Mesodermal cell (in vitro differentiated cells): ENCODE data around the gene SLC25A47.
A peak's percentile ranks its signal among the peaks of the same experiment; 100 is the strongest.
"Not testable (repeated sequence)": the region's sequence is repeated elsewhere in the genome, so short reads cannot be mapped to it uniquely, and the experiment has no call there.

Source experiments
- H3K27ac ChIP-seq: 2 replicates; pipeline ENCODE4 v1.7.0; 2013; ENCODE audit warnings: mild to moderate bottlenecking, low read depth, low read length, moderate library complexity; ENCODE audit not compliant: severe bottlenecking
- H3K36me3 ChIP-seq: 2 replicates; pipeline ENCODE4 v1.7.1; 2013; ENCODE audit warnings: mild to moderate bottlenecking, low read length, moderate library complexity; ENCODE audit not compliant: control insufficient read depth, insufficient read depth
- H3K4me1 ChIP-seq: one replicate; pipeline ENCODE4 v1.7.1; 2013; ENCODE audit warnings: mild to moderate bottlenecking, low read length; ENCODE audit not compliant: insufficient read depth, control insufficient read depth, poor library complexity, severe bottlenecking
- H3K4me3 ChIP-seq: 2 replicates; pipeline ENCODE4 v1.7.0; 2013; ENCODE audit warnings: low read length, control low read depth, mild to moderate bottlenecking; ENCODE audit not compliant: insufficient read depth, poor library complexity, severe bottlenecking; ENCODE audit errors: extremely low read depth
- H3K9me3 ChIP-seq: 2 replicates; pipeline ENCODE4 v1.7.1; 2013; ENCODE audit warnings: mild to moderate bottlenecking, low read length, moderate library complexity; ENCODE audit not compliant: control insufficient read depth
- WGBS, 2 experiments: methylation state at CpG; one replicate each; pipeline ENCODE4 v1.1.5; 2013; ENCODE audit warnings: missing lambda C conversion rate in 2 of 2; ENCODE audit not compliant: insufficient coverage in 2 of 2; 5-methylcytosine and 5-hydroxymethylcytosine counted together

The SLC25A47 gene

DNA sequence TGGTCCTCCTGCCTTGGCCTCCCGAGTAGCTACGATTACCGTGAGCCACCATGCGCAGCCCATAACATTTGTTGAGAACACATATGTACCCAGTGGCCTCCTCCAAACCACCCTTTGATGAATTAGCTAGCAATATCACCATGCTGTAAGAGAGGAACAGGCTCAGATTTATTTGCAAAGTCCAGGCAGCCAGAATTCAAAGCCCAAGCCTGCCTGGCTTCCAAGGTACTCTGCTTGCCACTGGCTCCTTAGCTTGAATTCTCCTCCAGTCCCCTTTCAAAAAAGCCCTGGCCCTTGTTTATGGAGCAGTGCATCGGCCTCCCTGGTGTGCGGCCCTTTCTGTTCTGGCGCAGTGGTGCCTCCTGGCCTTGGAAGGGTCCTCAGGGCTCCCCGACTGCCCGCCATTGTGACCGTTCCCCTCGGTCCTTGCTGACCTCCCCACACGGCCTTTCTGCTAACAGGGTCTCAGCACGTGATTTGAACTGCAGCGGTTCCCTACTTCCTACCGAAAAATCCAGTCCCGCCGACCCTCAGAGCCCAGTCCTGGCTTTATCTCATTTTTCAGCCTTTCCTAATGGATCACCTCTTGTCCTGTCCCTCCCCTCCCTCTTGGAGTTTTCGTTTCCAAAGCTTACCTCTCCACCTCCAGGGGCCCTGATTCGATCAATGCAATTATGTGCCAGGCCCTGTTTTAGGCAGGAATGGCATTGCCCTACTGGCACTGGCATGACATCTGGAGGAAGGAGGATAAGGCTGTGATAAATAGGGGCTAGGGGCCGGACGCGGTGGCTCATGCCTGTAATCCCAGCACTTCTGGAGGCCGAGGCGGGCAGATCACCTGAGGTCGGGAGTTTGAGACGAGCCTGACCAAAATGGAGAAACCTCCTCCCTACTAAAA is 38.9 kb upstream of the SLC25A47 start:
- Histone ChIP-seq H3K4me1 (peaks cover 7% of the 10 kb centered on the region), H3K36me3 (peaks cover 15% of the 10 kb centered on the region), H3K4me3 (no peak overlapping the region), H3K27ac (peak overlapping the region; percentile 45), H3K9me3 (no peaks in the 10 kb centered on the region)
- whole genome bisulfite sequencing, 2 experiments, result 87 to 88% methylated on average over 16 to 21 of the region's 26 CpGs

- Histone ChIP-seq H3K27ac (peak overlapping the region; percentile 81), H3K4me3 (peak overlapping the region; percentile 56), H3K36me3 (peaks cover 8% of the 10 kb centered on the region), H3K9me3 (no peaks in the 10 kb centered on the region), H3K4me1 (peaks cover 5% of the 10 kb centered on the region)
- WGBS, 2 experiments, result 8 to 9% methylated on average over 51 to 73 of the region's 82 CpGs
These were observed 37.9 kb upstream of the SLC25A47 start for GRCh38 chr14:100285021-100285912.

- Histone ChIP-seq H3K4me1 (peaks cover 10% of the 10 kb centered on the region), H3K27ac (peak overlapping the region; percentile 81), H3K36me3 (peaks cover 12% of the 10 kb centered on the region), H3K9me3 (no peaks in the 10 kb centered on the region), H3K4me3 (peak overlapping the region; percentile 56)
- 65 to 70% methylated on average over 8 to 13 of the region's 13 CpGs for WGBS, 2 experiments
These were observed 37.2 kb upstream of the SLC25A47 start for GRCh38 chr14:100285913-100286400.

DNA sequence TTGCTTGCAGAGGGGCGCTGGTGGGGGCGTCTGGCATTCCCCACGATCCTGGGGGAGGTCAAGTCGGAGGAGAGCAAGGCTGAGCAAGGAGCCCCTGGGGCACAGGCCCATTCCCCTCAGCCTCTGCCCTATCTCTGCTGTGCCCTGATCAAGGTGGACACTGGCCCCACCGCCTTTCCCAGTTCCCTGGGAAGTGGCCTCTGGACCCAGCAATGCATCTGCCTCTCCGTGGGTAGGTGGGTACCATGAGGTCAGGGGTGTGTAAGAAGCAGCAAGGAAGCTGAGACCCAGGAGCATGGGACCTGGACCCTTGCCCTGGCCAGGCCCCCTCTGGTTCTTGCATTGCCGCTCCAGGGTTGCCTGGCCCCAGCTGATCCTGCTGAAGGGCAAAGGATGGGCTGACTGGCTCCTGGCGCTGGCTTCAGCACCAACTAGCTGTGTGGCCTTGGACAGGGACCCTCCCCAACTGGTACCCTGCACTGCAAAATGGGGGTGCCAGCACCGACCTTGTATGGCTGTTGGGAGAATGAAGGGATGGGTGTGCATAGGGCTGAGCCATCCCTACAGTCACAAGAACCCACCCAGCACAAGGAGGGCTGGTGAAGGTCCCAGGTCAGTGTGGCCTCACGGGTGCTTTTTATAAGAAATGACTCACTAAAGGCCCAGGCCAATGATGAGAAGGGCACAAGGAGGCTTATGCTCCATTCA is 36.5 kb upstream of the SLC25A47 start:
- Histone ChIP-seq H3K36me3 (peaks cover 12% of the 10 kb centered on the region), H3K27ac (no peak overlapping the region), H3K9me3 (no peaks in the 10 kb centered on the region), H3K4me1 (peaks cover 10% of the 10 kb centered on the region), H3K4me3 (no peak overlapping the region)
- 90 to 100% methylated on average over 2 to 6 of the region's 10 CpGs for WGBS, 2 experiments

DNA sequence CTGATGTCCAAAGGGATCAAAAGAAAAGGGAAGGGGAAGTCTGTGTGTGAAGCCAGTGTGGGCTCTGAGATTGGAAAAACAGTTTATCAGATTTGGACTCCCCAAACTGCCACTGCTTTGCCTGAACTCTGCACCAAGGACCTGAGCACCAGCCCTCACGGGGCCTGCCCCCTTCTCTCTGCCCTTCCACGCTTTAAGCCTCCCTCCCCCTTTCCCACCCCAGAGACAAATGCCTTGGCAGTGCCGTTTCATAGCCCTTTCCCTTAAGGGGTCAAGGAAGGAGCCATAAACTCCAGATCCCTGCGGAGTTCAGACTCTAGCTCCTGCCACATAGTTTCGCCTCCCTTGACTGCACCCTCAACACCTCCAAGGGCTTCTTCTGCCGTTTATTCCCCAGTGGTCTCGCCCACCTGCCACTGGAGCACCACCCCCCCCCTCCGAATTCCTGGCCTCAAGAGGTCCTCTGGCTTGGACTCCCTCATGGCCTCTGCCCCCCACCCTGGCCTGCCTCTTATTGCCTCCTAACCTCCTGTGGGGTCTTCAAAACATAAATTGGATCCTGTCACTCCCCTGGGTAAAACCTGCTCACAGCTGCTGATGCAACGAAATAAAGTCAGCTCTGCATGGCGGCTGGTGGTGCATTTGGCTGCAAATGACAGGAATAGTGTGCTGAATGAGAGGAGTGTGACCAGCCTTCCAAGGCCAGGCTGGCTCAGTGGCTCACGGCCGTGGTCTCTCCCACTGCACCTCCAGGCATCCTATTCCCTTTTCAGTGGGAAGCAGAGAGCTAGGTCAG is 35.7 kb upstream of the SLC25A47 start:
- Histone ChIP-seq H3K9me3 (no peaks in the 10 kb centered on the region), H3K4me1 (peaks cover 10% of the 10 kb centered on the region), H3K4me3 (no peak overlapping the region), H3K27ac (no peak overlapping the region), H3K36me3 (peaks cover 14% of the 10 kb centered on the region)
- 83 to 85% methylated on average over 8 to 10 of the region's 12 CpGs for WGBS, 2 experiments

DNA sequence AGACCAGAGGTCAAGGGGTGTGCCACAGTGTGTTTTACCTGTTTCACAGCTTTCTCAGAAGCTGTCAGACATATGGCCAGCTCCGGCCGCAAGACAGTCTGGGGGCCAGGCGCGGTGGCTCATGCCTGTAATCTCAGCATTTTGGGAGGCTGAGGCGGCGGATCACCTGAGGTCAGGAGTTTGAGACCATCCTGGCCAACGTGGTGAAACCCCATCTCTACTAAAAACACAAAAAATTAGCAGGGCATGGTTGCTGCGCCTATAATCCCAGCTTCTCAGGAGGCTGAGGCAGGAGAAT is 35.2 kb upstream of the SLC25A47 start:
- H3K9me3 ChIP-seq, H3K4me3 ChIP-seq, H3K4me1 ChIP-seq, H3K27ac ChIP-seq: not testable (repeated sequence)
- 94 to 98% methylated on average over 6 to 8 of the region's 8 CpGs for WGBS, 2 experiments
- peaks cover 17% of the 10 kb centered on the region for H3K36me3 ChIP-seq

DNA sequence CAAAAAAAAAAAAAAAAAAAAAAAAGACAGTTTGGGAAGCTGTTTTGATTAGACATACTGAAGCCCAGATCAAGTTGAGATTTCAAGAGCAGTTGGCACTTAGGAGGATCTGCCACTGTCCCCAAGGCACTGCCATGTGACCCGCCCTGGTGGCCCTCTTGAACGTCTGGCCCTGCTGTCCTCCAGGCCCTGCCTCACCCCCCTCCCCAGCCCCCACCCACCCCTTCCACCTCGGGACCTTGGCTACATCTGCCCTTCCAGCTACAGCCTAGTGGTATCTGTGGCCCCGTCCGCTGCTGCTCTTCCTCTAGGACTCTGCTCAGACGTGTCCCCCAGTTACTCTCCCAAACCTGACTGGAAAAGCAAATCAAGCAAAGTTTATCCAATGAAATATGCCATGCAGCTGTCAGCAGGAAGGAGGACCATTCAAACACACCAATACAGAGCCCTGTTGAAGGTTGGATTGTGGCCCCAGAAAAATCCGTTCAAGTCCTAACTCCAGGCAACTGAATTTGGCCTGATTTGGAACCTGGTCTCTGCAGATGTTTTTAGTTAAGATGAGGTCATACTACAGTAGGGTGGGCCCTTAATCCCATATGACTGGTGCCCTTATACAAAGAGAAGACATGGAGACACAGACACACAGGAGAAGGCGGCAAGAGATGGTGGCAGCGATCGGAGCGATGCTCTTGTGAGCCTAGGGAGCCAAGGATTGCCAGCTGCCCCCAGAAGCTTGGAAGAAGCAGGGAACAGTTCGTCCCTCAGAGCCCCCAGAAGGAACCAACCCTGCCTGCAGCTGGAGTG is 34.6 kb upstream of the SLC25A47 start:
- no peaks in the 10 kb centered on the region for H3K9me3 ChIP-seq
- peaks cover 20% of the 10 kb centered on the region for H3K36me3 ChIP-seq
- no peak overlapping the region for H3K4me3 ChIP-seq
- 93 to 97% methylated on average over 7 to 9 of the region's 12 CpGs for WGBS, 2 experiments
- no peak overlapping the region for H3K27ac ChIP-seq
- H3K4me1 ChIP-seq, result peaks cover 10% of the 10 kb centered on the region

DNA sequence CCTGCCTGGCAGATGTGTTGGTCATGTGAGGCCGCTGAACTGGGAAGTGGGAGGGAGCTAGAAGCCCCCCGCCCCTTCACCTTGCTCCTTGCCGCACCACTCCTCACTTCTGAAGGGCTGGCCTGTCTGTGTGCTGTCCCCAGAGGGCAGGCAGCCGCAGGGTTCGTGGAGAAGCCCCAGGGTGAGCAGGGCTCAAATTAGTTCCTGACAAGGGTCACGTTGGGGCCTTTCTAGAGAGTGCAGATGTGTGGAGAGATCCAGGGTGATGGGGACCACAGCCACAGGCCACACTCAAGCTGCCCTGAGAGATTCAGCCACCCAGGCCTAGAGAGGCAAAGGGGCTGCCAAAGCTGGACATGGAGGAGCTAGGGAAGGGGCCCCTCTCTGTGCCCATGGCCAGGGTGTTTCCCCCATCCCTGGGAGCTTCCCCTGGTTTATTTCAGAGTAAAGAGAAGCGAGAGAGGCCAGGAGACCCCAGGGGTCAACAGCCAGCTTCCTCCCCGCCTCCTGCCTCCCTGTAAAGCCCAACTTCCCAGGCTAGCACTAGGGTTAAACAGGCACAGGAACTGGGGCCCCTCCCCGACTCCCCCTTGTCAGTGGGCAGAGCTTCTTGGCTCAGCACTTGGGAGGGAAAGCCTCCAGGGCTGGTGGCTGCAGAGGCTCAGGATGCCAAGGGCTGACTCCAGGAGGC is 33.1 kb upstream of the SLC25A47 start:
- 79 to 83% methylated on average over 4 to 6 of the region's 9 CpGs for WGBS, 2 experiments
- Histone ChIP-seq H3K27ac (peak overlapping the region; percentile 13), H3K36me3 (peaks cover 23% of the 10 kb centered on the region), H3K9me3 (no peaks in the 10 kb centered on the region), H3K4me3 (no peak overlapping the region), H3K4me1 (peaks cover 10% of the 10 kb centered on the region)
